Mesenchymal stem cell (in vitro differentiated cells and primary cell): Measurements from ENCODE around the gene UBR3.

Source experiments
- DNase-seq: peaks from one replicate; pipeline ENCODE4 v3.0.0-alpha.2; 2013
- H2AFZ ChIP-seq: one replicate; pipeline ENCODE4 v1.6.1; 2013; ENCODE audit warnings: low read depth, mild to moderate bottlenecking, control low read depth, inconsistent platforms, low read length, moderate library complexity
- H2AK5ac ChIP-seq: 2 replicates; pipeline ENCODE4 v1.6.1; 2013; ENCODE audit warnings: low read length, moderate library complexity, mild to moderate bottlenecking, inconsistent platforms; ENCODE audit not compliant: severe bottlenecking
- H2BK120ac ChIP-seq: one replicate; pipeline ENCODE4 v1.6.1; 2013; ENCODE audit warnings: low read depth, mild to moderate bottlenecking, inconsistent platforms, low read length, moderate library complexity
- H2BK12ac ChIP-seq, 2 experiments: one replicate each; pipeline ENCODE4 v1.6.1; 2013; ENCODE audit warnings: inconsistent platforms in 2 of 2, low read length in 2 of 2, mild to moderate bottlenecking in 2 of 2, moderate library complexity in 2 of 2, control low read depth in 1 of 2
- H2BK15ac ChIP-seq: one replicate; pipeline ENCODE4 v1.6.1; 2013; ENCODE audit warnings: mild to moderate bottlenecking, low read depth, inconsistent platforms; ENCODE audit not compliant: poor library complexity, severe bottlenecking
- H2BK5ac ChIP-seq: 2 replicates; pipeline ENCODE4 v1.6.1; 2013; ENCODE audit warnings: low read depth, mild to moderate bottlenecking, low read length, control low read depth, inconsistent platforms; ENCODE audit not compliant: poor library complexity, severe bottlenecking
- H3K14ac ChIP-seq, 2 experiments: one replicate each; pipeline ENCODE4 v1.6.1; 2013; ENCODE audit warnings: inconsistent platforms in 2 of 2, low read length in 2 of 2, control low read depth in 1 of 2, mild to moderate bottlenecking in 1 of 2, moderate library complexity in 1 of 2
- H3K18ac ChIP-seq, 2 experiments: one replicate each; pipeline ENCODE4 v1.6.1; 2013; ENCODE audit warnings: inconsistent platforms in 2 of 2, low read length in 2 of 2, control low read depth in 1 of 2, low read depth in 1 of 2, mild to moderate bottlenecking in 1 of 2
- H3K23ac ChIP-seq, 2 experiments: one replicate each; pipeline ENCODE4 v1.6.1; 2013; ENCODE audit warnings: inconsistent platforms in 2 of 2, low read length in 2 of 2, mild to moderate bottlenecking in 2 of 2, moderate library complexity in 2 of 2, control low read depth in 1 of 2
- H3K27ac ChIP-seq: 2 replicates; pipeline ENCODE4 v1.5.1; 2013; ENCODE audit warnings: mild to moderate bottlenecking, moderate library complexity, low read length, control low read depth, inconsistent platforms; ENCODE audit not compliant: poor library complexity, severe bottlenecking
- H3K27me3 ChIP-seq, 2 experiments: 2 replicates each; pipeline versions ENCODE4 v1.6.1 to v1.7.0; 2013; ENCODE audit warnings: low read length in 2 of 2, mild to moderate bottlenecking in 2 of 2, moderate library complexity in 2 of 2, control low read depth in 1 of 2, inconsistent platforms in 1 of 2; ENCODE audit not compliant: control insufficient read depth in 1 of 2, insufficient read depth in 1 of 2
- H3K36me3 ChIP-seq, 2 experiments: 2 replicates each; pipeline versions ENCODE4 v1.6.1 to v1.7.0; 2013; ENCODE audit warnings: low read length in 2 of 2, control low read depth in 1 of 2, inconsistent platforms in 1 of 2, low read depth in 1 of 2, mild to moderate bottlenecking in 1 of 2; ENCODE audit not compliant: insufficient read depth in 2 of 2, control insufficient read depth in 1 of 2
- H3K4ac ChIP-seq, 2 experiments: one replicate each; pipeline ENCODE4 v1.6.1; 2013; ENCODE audit warnings: inconsistent platforms in 2 of 2, low read length in 2 of 2, mild to moderate bottlenecking in 2 of 2, moderate library complexity in 2 of 2, control low read depth in 1 of 2, low read depth in 1 of 2
- H3K4me1 ChIP-seq: 2 replicates; pipeline ENCODE4 v1.6.1; 2013; ENCODE audit warnings: low read depth, low read length, control low read depth; ENCODE audit not compliant: control insufficient read depth, insufficient read depth
- H3K4me2 ChIP-seq: 2 replicates; pipeline ENCODE4 v1.6.1; 2013; ENCODE audit warnings: low read length, mild to moderate bottlenecking, inconsistent platforms; ENCODE audit not compliant: poor library complexity, severe bottlenecking
- H3K4me3 ChIP-seq, 2 experiments: 2 replicates each; pipeline versions ENCODE4 v1.5.1 to v1.7.0; 2013; ENCODE audit warnings: low read length in 2 of 2, mild to moderate bottlenecking in 2 of 2, control low read depth in 1 of 2, low read depth in 1 of 2; ENCODE audit not compliant: insufficient read depth in 1 of 2
- H3K79me1 ChIP-seq: replicated peaks from 2 replicates; pipeline ENCODE4 v1.6.1; 2013; ENCODE audit warnings: mild to moderate bottlenecking, control low read depth, low read length, inconsistent platforms; ENCODE audit not compliant: poor library complexity, severe bottlenecking
- H3K9ac ChIP-seq: 2 replicates; pipeline ENCODE4 v1.7.0; 2013; ENCODE audit warnings: mild to moderate bottlenecking, low read length, moderate library complexity
- H3K9me3 ChIP-seq: 2 replicates; pipeline ENCODE4 v1.7.0; 2013; ENCODE audit warnings: mild to moderate bottlenecking, low read length; ENCODE audit not compliant: control insufficient read depth
- H4K8ac ChIP-seq: one replicate; pipeline ENCODE4 v1.6.1; 2013; ENCODE audit warnings: inconsistent platforms, mild to moderate bottlenecking, low read length, moderate library complexity
- H4K91ac ChIP-seq: one replicate; pipeline ENCODE4 v1.6.1; 2013; ENCODE audit warnings: mild to moderate bottlenecking, low read length, inconsistent platforms
- WGBS: methylation state at CpG from one replicate; pipeline ENCODE4 v1.1.7; 2013; ENCODE audit warnings: mixed read lengths; 5-methylcytosine and 5-hydroxymethylcytosine counted together

Gene UBR3

GRCh38 chr2:169963786-169964185 is 136.5 kb downstream of the UBR3 start:
- no peak overlapping the region for H3K4me3 ChIP-seq
- no peaks in the 10 kb centered on the region for H3K27me3 ChIP-seq
- peaks cover 3% of the 10 kb centered on the region for H3K9me3 ChIP-seq
- H3K4me2 ChIP-seq, result no peak overlapping the region
- H3K9ac ChIP-seq, result peak overlapping the region; percentile 13
- H3K27ac ChIP-seq, result no peak overlapping the region
- peaks cover 0 to 54% of the 10 kb centered on the region in 2 experiments for H3K36me3 ChIP-seq
- H3K4me1 ChIP-seq, result peaks cover 1% of the 10 kb centered on the region
- no peak overlapping the region for H4K91ac ChIP-seq
- no peak overlapping the region for H3K18ac ChIP-seq
- no peak overlapping the region for H3K23ac ChIP-seq
- no peak overlapping the region for H3K4ac ChIP-seq
- no peak for DNase-seq
- peaks cover 5% of the 10 kb centered on the region for H3K79me1 ChIP-seq
- no peak overlapping the region for H2AFZ ChIP-seq
- H3K14ac ChIP-seq, result no peak overlapping the region
- no peak overlapping the region for H4K8ac ChIP-seq
- no peak overlapping the region for H2BK12ac ChIP-seq
- no peak overlapping the region for H2BK5ac ChIP-seq
- no peak overlapping the region for H2AK5ac ChIP-seq
- H2BK15ac ChIP-seq, result no peak overlapping the region
- H2BK120ac ChIP-seq, result no peak overlapping the region

- no peak overlapping the region for H3K18ac ChIP-seq
These were observed 137.5 kb downstream of the UBR3 start for GRCh38 chr2:169964740-169965139.

GRCh38 chr2:169965495-169965894 is 138.2 kb downstream of the UBR3 start:
- no peak overlapping the region for H3K4me2 ChIP-seq
- H3K9ac ChIP-seq, result no peak overlapping the region
- peaks cover 9% of the 10 kb centered on the region for H3K9me3 ChIP-seq
- H3K14ac ChIP-seq, result no peak overlapping the region
- no peak overlapping the region for H2AFZ ChIP-seq
- no peak overlapping the region for H4K8ac ChIP-seq
- H3K36me3 ChIP-seq, result peaks cover 0 to 49% of the 10 kb centered on the region in 2 experiments
- H3K27me3 ChIP-seq, result no peaks in the 10 kb centered on the region
- H3K23ac ChIP-seq, result no peak overlapping the region
- no peak overlapping the region for H2AK5ac ChIP-seq
- no peak overlapping the region for H2BK5ac ChIP-seq
- no peak overlapping the region for H3K4me3 ChIP-seq
- no peak overlapping the region for H4K91ac ChIP-seq
- no peak overlapping the region for H3K4ac ChIP-seq
- peaks cover 1% of the 10 kb centered on the region for H3K4me1 ChIP-seq
- H3K18ac ChIP-seq, result no peak overlapping the region
- 89% methylated on average over 1 of the region's 2 CpGs for WGBS
- no peak overlapping the region for H2BK120ac ChIP-seq
- H2BK12ac ChIP-seq, result no peak overlapping the region
- DNase-seq, result peak; percentile 15
- no peak overlapping the region for H3K27ac ChIP-seq
- no peak overlapping the region for H2BK15ac ChIP-seq
- H3K79me1 ChIP-seq, result peaks cover 5% of the 10 kb centered on the region

More at GRCh38 chr2:169964740-169965139, 137.5 kb downstream of the UBR3 start:
- no peaks in the 10 kb centered on the region for H3K27me3 ChIP-seq
- no peak overlapping the region for H3K23ac ChIP-seq
- H3K4ac ChIP-seq, result no peak overlapping the region
- WGBS, result 50% methylated on average over 2 of the region's 2 CpGs
- peaks cover 5% of the 10 kb centered on the region for H3K79me1 ChIP-seq
- H3K14ac ChIP-seq, result no peak overlapping the region
- H3K36me3 ChIP-seq, result peaks cover 0 to 50% of the 10 kb centered on the region in 2 experiments
- no peak overlapping the region for H2BK15ac ChIP-seq
- no peak overlapping the region for H3K4me2 ChIP-seq
- H2BK12ac ChIP-seq, result no peak overlapping the region
- no peak overlapping the region for H2BK5ac ChIP-seq
- no peak overlapping the region for H3K27ac ChIP-seq
- no peak overlapping the region for H2AK5ac ChIP-seq
- no peak overlapping the region for H4K91ac ChIP-seq
- peaks cover 9% of the 10 kb centered on the region for H3K9me3 ChIP-seq
- peaks cover 1% of the 10 kb centered on the region for H3K4me1 ChIP-seq
- no peak overlapping the region for H2BK120ac ChIP-seq
- H3K4me3 ChIP-seq, result no peak overlapping the region
- H2AFZ ChIP-seq, result no peak overlapping the region
- peak; percentile 71 for DNase-seq
- H4K8ac ChIP-seq, result no peak overlapping the region
- H3K9ac ChIP-seq, result no peak overlapping the region

DNA sequence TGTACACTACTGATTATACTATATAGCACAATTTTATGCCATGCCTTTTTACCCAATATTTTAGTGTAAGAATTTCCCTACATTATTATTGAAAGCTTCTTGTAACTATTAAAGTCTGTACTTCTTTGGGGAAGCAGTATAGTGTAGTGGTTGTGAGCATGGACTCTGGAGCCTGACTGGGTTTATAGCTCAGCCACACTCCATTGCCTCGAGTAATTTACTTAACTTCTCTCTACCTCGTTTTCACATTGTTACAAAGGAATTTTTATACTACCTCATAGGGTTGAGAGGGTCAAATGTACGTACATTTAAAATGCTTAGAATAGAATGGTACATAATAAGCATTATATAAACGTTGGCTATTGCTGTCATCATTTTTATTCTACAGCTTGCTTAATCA is 139.2 kb downstream of the UBR3 start:
- peaks cover 9% of the 10 kb centered on the region for H3K9me3 ChIP-seq
- no peak overlapping the region for H2AK5ac ChIP-seq
- no peak for DNase-seq
- H2BK15ac ChIP-seq, result no peak overlapping the region
- no peak overlapping the region for H3K4ac ChIP-seq
- no peak overlapping the region for H2AFZ ChIP-seq
- H3K36me3 ChIP-seq, result peaks cover 0 to 41% of the 10 kb centered on the region in 2 experiments
- no peak overlapping the region for H3K27ac ChIP-seq
- H3K14ac ChIP-seq, result no peak overlapping the region
- no peaks in the 10 kb centered on the region for H3K27me3 ChIP-seq
- no peak overlapping the region for H3K4me2 ChIP-seq
- peaks cover 1% of the 10 kb centered on the region for H3K4me1 ChIP-seq
- H3K23ac ChIP-seq, result no peak overlapping the region
- H3K18ac ChIP-seq, result no peak overlapping the region
- no peak overlapping the region for H3K4me3 ChIP-seq
- H4K8ac ChIP-seq, result no peak overlapping the region
- peaks cover 5% of the 10 kb centered on the region for H3K79me1 ChIP-seq
- WGBS, result no CpG with 5 or more reads among the region's 4 CpGs
- H4K91ac ChIP-seq, result no peak overlapping the region
- H3K9ac ChIP-seq, result no peak overlapping the region
- no peak overlapping the region for H2BK12ac ChIP-seq
- no peak overlapping the region for H2BK5ac ChIP-seq
- H2BK120ac ChIP-seq, result no peak overlapping the region
